Measurements from ENCODE around the gene BAIAP2L1. TPM values are rescaled to one million over a fixed set of nuclear protein-coding genes. Genes with fewer than 3 reads are reported as not detected.

BAIAP2L1 gene
- total RNA-seq, 1 donor from 2014 or later: 10.9 TPM

- peaks cover 6% of the 10 kb centered on the region for H3K36me3 Mint-ChIP-seq (ENCODE audit: unreplicated experiment)
- peaks cover 27% of the 10 kb centered on the region for H3K4me1 Mint-ChIP-seq (ENCODE audit: unreplicated experiment)
- DNase-seq (ENCODE audit: extremely low spot score, unreplicated experiment): no peak
- H3K27me3 Mint-ChIP-seq (ENCODE audit: unreplicated experiment): no peaks in the 10 kb centered on the region
- H3K27ac Mint-ChIP-seq (ENCODE audit: unreplicated experiment): peak overlapping the region; percentile 83
- H3K4me3 Mint-ChIP-seq (ENCODE audit: unreplicated experiment): no peak overlapping the region
- H3K9me3 Mint-ChIP-seq (ENCODE audit: unreplicated experiment): peaks cover 6% of the 10 kb centered on the region
- TF ChIP-seq CTCF (IDR thresholded peaks at IDR 0.05): no peak
Measured at GRCh38 chr7:98329100-98329790, 71.6 kb downstream of the BAIAP2L1 start.

DNA sequence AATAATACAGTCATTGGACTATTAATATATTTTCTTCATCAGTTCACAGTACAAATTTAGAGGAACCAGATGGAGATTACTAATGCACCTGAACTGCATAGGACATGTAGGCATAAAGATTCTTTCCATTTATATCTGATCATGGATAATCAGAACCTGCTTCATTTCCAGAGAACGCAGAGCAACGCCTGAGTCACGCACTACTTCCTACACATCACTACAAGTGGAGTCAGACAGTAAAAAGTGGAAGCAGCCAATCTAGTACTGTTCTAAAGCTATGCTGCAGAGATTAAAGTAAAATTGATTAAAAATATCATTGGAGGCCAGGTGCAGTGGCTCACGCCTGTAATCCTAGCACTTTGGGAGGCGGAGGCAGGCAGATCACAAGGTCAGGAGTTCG, 76.1 kb downstream of the BAIAP2L1 start:
- no peak overlapping the region for H3K27ac Mint-ChIP-seq (ENCODE audit: unreplicated experiment)
- no peaks in the 10 kb centered on the region for H3K27me3 Mint-ChIP-seq (ENCODE audit: unreplicated experiment)
- no peak for DNase-seq (ENCODE audit: extremely low spot score, unreplicated experiment)
- no peaks in the 10 kb centered on the region for H3K9me3 Mint-ChIP-seq (ENCODE audit: unreplicated experiment)
- H3K4me3 Mint-ChIP-seq (ENCODE audit: unreplicated experiment): no peak overlapping the region
- H3K36me3 Mint-ChIP-seq (ENCODE audit: unreplicated experiment): no peaks in the 10 kb centered on the region
- peaks cover 23% of the 10 kb centered on the region for H3K4me1 Mint-ChIP-seq (ENCODE audit: unreplicated experiment)
- TF ChIP-seq CTCF (IDR thresholded peaks at IDR 0.05): no peak

- Mint-ChIP-seq H3K4me1 (ENCODE audit: unreplicated experiment) (peaks cover 13% of the 10 kb centered on the region), H3K27me3 (ENCODE audit: unreplicated experiment) (no peaks in the 10 kb centered on the region), H3K9me3 (ENCODE audit: unreplicated experiment) (no peaks in the 10 kb centered on the region), H3K27ac (ENCODE audit: unreplicated experiment) (no peak overlapping the region), H3K4me3 (ENCODE audit: unreplicated experiment) (no peak overlapping the region), H3K36me3 (ENCODE audit: unreplicated experiment) (no peaks in the 10 kb centered on the region)
- DNase-seq (ENCODE audit: extremely low spot score, unreplicated experiment): no peak
- TF ChIP-seq CTCF (IDR thresholded peaks at IDR 0.05): no peak
Measured at GRCh38 chr7:98323597-98324322, 77.1 kb downstream of the BAIAP2L1 start.

DNA sequence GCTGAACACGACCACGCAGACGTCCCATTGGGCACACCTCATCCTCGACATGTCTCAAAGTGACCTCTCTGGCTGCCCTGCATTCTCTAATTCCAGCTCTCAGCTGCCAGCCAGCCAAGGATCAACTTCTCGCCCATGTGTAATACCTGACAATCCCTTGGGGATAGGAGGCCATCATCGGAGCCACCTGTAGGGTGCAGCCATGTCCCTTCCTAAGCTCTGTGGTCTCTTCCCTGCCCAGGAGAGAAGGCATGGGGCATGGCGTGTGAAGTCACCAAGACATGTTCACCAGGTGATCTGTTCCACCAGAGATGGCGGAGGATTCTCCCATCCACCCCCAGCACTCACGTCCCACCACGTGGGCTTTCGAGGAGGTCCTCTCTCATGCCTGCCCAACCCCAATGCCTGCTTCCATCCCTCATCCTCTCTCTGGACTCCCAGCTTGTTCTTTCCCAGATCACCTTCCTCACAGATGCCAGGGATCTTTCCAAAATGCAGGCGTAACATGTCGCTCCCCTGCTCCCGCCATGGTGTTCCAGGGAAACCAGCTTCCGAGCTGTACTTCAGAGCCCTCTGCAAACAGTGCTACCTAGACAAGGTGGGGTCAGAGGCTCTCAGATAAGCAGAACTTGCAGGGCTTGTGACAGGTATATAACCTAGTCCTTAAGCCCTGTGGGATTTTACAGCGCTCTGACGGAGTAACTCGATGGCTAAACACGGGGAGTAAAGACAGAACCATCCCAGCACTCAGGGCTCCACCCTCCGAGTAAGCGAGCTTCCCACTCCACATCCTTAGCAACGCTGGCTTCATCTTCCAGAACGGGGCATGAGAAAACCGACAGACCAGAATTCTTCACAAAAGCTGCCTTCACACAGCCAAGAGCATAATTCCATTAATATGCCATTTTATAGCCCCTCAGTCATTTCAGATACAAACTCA, 78.3 kb downstream of the BAIAP2L1 start:
- Mint-ChIP-seq H3K27ac (ENCODE audit: unreplicated experiment) (no peak overlapping the region), H3K4me1 (ENCODE audit: unreplicated experiment) (peaks cover 10% of the 10 kb centered on the region), H3K36me3 (ENCODE audit: unreplicated experiment) (peaks cover 6% of the 10 kb centered on the region), H3K9me3 (ENCODE audit: unreplicated experiment) (no peaks in the 10 kb centered on the region), H3K4me3 (ENCODE audit: unreplicated experiment) (no peak overlapping the region), H3K27me3 (ENCODE audit: unreplicated experiment) (no peaks in the 10 kb centered on the region)
- no peak for TF ChIP-seq CTCF (IDR thresholded peaks at IDR 0.05)
- DNase-seq (ENCODE audit: extremely low spot score, unreplicated experiment): no peak
